T-helper 22 cell (primary cell): ENCODE measurements around the gene CCT3.
A peak's percentile ranks its signal among the peaks of the same experiment; 100 is the strongest.

ENCODE experiments used
- DNase-seq: peaks from one replicate; pipeline ENCODE4 v3.0.0-alpha.2; 2020; ENCODE audit warnings: low read depth

The CCT3 gene

GRCh38 chr1:156320560-156320959, 17.5 kb downstream of the CCT3 start:
- no peak for DNase-seq

- no peak for DNase-seq
Observed at GRCh38 chr1:156319664-156320063, 18.4 kb downstream of the CCT3 start.

GRCh38 chr1:156316909-156317308, 21.2 kb downstream of the CCT3 start:
- DNase-seq, result no peak

- no peak for DNase-seq
Observed at GRCh38 chr1:156310962-156311361, 27.1 kb downstream of the CCT3 start.

GRCh38 chr1:156308078-156308477, 30.0 kb downstream of the CCT3 start:
- no peak for DNase-seq

- no peak for DNase-seq
Observed at GRCh38 chr1:156305215-156305614, 32.9 kb downstream of the CCT3 start.

GRCh38 chr1:156303241-156303640, 34.9 kb downstream of the CCT3 start:
- DNase-seq, result no peak

GRCh38 chr1:156298852-156299357, 39.2 kb downstream of the CCT3 start, which contains the start of gene VHLL:
Gene VHLL (minus strand): TSS chr1:156299307. CDS start chr1:156299189, 118 bp downstream.
- no peak for DNase-seq

GRCh38 chr1:156295391-156295947, 42.6 kb downstream of the CCT3 start, which contains the start of gene GLMP:
Gene GLMP (minus strand): TSS chr1:156295679. CDS start chr1:156295645, 34 bp downstream.
- peak; percentile 24 for DNase-seq

- DNase-seq, result no peak
Observed at GRCh38 chr1:156293895-156294294, 44.2 kb downstream of the CCT3 start.

- DNase-seq, result no peak
Observed at GRCh38 chr1:156293098-156293434, 45.0 kb downstream of the CCT3 start.

GRCh38 chr1:156291226-156292061, 46.6 kb downstream of the CCT3 start:
- DNase-seq, result no peak

GRCh38 chr1:156289857-156290256, 48.2 kb downstream of the CCT3 start:
- no peak for DNase-seq

GRCh38 chr1:156286061-156286460, 52.0 kb downstream of the CCT3 start:
- DNase-seq, result no peak

GRCh38 chr1:156285437-156285836, 52.7 kb downstream of the CCT3 start:
- no peak for DNase-seq

GRCh38 chr1:156284757-156285156, 53.3 kb downstream of the CCT3 start:
- no peak for DNase-seq

GRCh38 chr1:156284112-156284511, 54.0 kb downstream of the CCT3 start, which contains the start of gene TMEM79:
Gene TMEM79 (plus strand): TSS chr1:156284325. CDS start chr1:156285227, 902 bp downstream.
- DNase-seq, result no peak

- no peak for DNase-seq
Observed at GRCh38 chr1:156283521-156283920, 54.6 kb downstream of the CCT3 start.

- DNase-seq, result peak; percentile 95
Observed at GRCh38 chr1:156282479-156283222, 55.4 kb downstream of the CCT3 start, which contains the start of gene SMG5. Gene SMG5 (minus strand): TSS chr1:156282825. CDS start chr1:156282680, 145 bp downstream.

- DNase-seq, result no peak
Observed at GRCh38 chr1:156281693-156282478, 56.2 kb downstream of the CCT3 start.

- DNase-seq, result no peak
Observed at GRCh38 chr1:156281281-156281680, 56.8 kb downstream of the CCT3 start.

- no peak for DNase-seq
Observed at GRCh38 chr1:156279837-156280236, 58.3 kb downstream of the CCT3 start.
